HepG2 (cell line): ENCODE data around the gene ANKK1. TPM values are rescaled to one million over a fixed set of nuclear protein-coding genes. Genes with fewer than 3 reads are reported as not detected.

Source experiments
- ATAC-seq: fragments of 200-7000 bp; cut with Tn5 transposase; 3 replicates; pipeline ENCODE4 v1.9.1; 2020; ENCODE audit warnings: mild to moderate bottlenecking, moderate library complexity
- BruUV-seq: library from RNA; stranded (reverse); fragments of 400-500 nt; replicated peaks from 2 replicates; lab custom pipeline; 2021; lab: Mats Ljungman, UMichigan
- CTCF ChIA-PET: fragments of 300-600 bp; formaldehyde crosslinking; extraction: SDS; loops from one replicate; lab custom pipeline; 2021; ENCODE audit warnings: low total read pairs, inconsistent platforms, low intra/inter-chr PET ratio; lab: Yijun Ruan, JAX
- POLR2A ChIA-PET: fragments of 350-600 bp; sonication (Branson Sonifier 250); formaldehyde crosslinking; loops from one replicate; lab custom pipeline; 2020; ENCODE audit warnings: antibody characterized with exemption, inconsistent platforms; lab: Yijun Ruan, JAX
- DNase-seq: peaks from one replicate; pipeline ENCODE4 v3.0.0-alpha.2; 2015; ENCODE audit warnings: low spot score
- FAIRE-seq: peaks from 3 replicates; lab custom pipeline; 2011; peaks lifted over from hg19 to GRCh38; lab: Jason Lieb, UNC
- H2AFZ ChIP-seq: one replicate; pipeline ENCODE4 v1.6.1; 2011; ENCODE audit warnings: low read length, inconsistent platforms
- H3K27ac ChIP-seq: fragments of 300-600 bp; 3 replicates; pipeline ENCODE4 v1.8.0; 2011; ENCODE audit warnings: mixed run types, mild to moderate bottlenecking, mixed read lengths, low read length, inconsistent platforms; ENCODE audit not compliant: insufficient read depth; ENCODE audit errors: extremely low read length
- H3K27me3 ChIP-seq, 2 experiments: fragments of 200-600 bp in 1 of 2; 2 replicates in 1 of 2; 3 replicates in 1 of 2; pipeline versions ENCODE4 v1.6.0 to v1.8.0; 2011; ENCODE audit warnings: low read length in 2 of 2, mild to moderate bottlenecking in 2 of 2, moderate library complexity in 2 of 2, inconsistent platforms in 1 of 2; ENCODE audit not compliant: insufficient read depth in 2 of 2, control insufficient read depth in 1 of 2
- H3K36me3 ChIP-seq, 2 experiments: fragments of 200-600 bp in 1 of 2; replicated peaks in 1 of 2; 2 replicates in 1 of 2; 3 replicates in 1 of 2; pipeline versions ENCODE4 v1.5.1 to v1.8.0; 2011; ENCODE audit warnings: low read length in 2 of 2, inconsistent platforms in 1 of 2; ENCODE audit not compliant: insufficient read depth in 2 of 2, control insufficient read depth in 1 of 2
- H3K4me1 ChIP-seq: 2 replicates; pipeline ENCODE4 v1.5.1; 2012; ENCODE audit warnings: low read length, inconsistent platforms; ENCODE audit not compliant: insufficient read depth
- H3K4me2 ChIP-seq: 2 replicates; pipeline ENCODE4 v1.6.0; 2011; ENCODE audit warnings: low read depth, low read length, inconsistent platforms
- H3K4me3 ChIP-seq, 3 experiments: fragments of 200-600 bp in 1 of 3; sonication (generic), shearing (Covaris generic) in 1 of 3; replicated peaks in 1 of 3; 2 replicates each; pipeline ENCODE4 v1.5.1; 2011 to 2016; ENCODE audit warnings: low read length in 3 of 3, inconsistent platforms in 2 of 3, low read depth in 2 of 3, mild to moderate bottlenecking in 2 of 3, control low read depth in 1 of 3, mixed read lengths in 1 of 3; ENCODE audit not compliant: insufficient read depth in 1 of 3
- H3K79me2 ChIP-seq: one replicate; pipeline ENCODE4 v1.6.1; 2011; ENCODE audit warnings: low read length, inconsistent platforms; ENCODE audit not compliant: insufficient read depth
- H3K9ac ChIP-seq: 2 replicates; pipeline ENCODE4 v1.6.0; 2011; ENCODE audit warnings: mild to moderate bottlenecking, low read depth, low read length, inconsistent platforms; ENCODE audit not compliant: insufficient read depth
- H3K9me3 ChIP-seq: 2 replicates; pipeline ENCODE4 v1.5.1; 2012; ENCODE audit warnings: mild to moderate bottlenecking, low read length
- H4K20me1 ChIP-seq: 2 replicates; pipeline ENCODE4 v1.6.0; 2011; ENCODE audit warnings: inconsistent platforms, mild to moderate bottlenecking, low read length, moderate library complexity; ENCODE audit not compliant: insufficient read depth
- ATRX ChIP-seq: sonication (generic); formaldehyde crosslinking; IDR thresholded peaks from 2 replicates; pipeline ENCODE4 v1.4.0; 2020; ENCODE audit warnings: missing genetic modification reagents, borderline replicate concordance
- BRD4 ChIP-seq: sonication (generic); formaldehyde crosslinking; IDR thresholded peaks from 2 replicates; pipeline ENCODE4 v1.4.0; 2020; ENCODE audit warnings: missing genetic modification reagents
- NFIB ChIP-seq: sonication (generic); formaldehyde crosslinking; IDR thresholded peaks from 2 replicates; pipeline ENCODE4 v1.9.0; 2021; ENCODE audit warnings: missing genetic modification reagents, mild to moderate bottlenecking, borderline replicate concordance
- PHF20 ChIP-seq: sonication (generic); formaldehyde crosslinking; IDR thresholded peaks from 2 replicates; pipeline ENCODE4 v1.5.0; 2020; ENCODE audit warnings: mild to moderate bottlenecking, missing genetic modification reagents
- RAD51 ChIP-seq: fragments of 450-650 bp; IDR thresholded peaks from 2 replicates; pipeline ENCODE4 v1.6.1; 2016; ENCODE audit warnings: borderline replicate concordance
- U2AF2 ChIP-seq: fragments of 200-400 bp; formaldehyde crosslinking; IDR thresholded peaks from 2 replicates; pipeline ENCODE4 v1.6.1; 2017; ENCODE audit warnings: low read depth, mild to moderate bottlenecking, low read length
- ZNF33B ChIP-seq: sonication (generic); formaldehyde crosslinking; IDR thresholded peaks from 2 replicates; pipeline ENCODE4 v1.5.1; 2020; ENCODE audit warnings: mild to moderate bottlenecking, missing genetic modification reagents
- WGBS: methylation state at CpG from one replicate; pipeline ENCODE4 v1.1.6; 2017; ENCODE audit warnings: low lambda C conversion rate; 5-methylcytosine and 5-hydroxymethylcytosine counted together
- in situ Hi-C: cut with HindIII; loops from 2 replicates; pipeline ENCODE4 v1.10.0; 2017; ENCODE audit warnings: low pct_unique_long_range_greater_than_20kb; ENCODE audit not compliant: extremely low pct_ligation_motif_present
- intact Hi-C: fragments of 100-400 bp; cut with micrococcal nuclease; formaldehyde crosslinking; loops from one replicate; pipeline ENCODE4 v1.10.0; 2022; ENCODE audit not compliant: unreplicated experiment
- polyA plus RNA-seq, 8 experiments: library from polyadenylated mRNA; depleted of rRNA in 3 of 8; stranded (reverse) in 7 of 8; unstranded in 1 of 8; fragments of >200 nt; fragmentation: Illumina TruSeq in 4 of 8; extraction: Trizol in 4 of 8; gene quantifications; 2 replicates each; pipeline versions ENCODE4 v1.2.1 to v1.2.3, GENCODE V29; 2011 to 2016; ENCODE audit warnings: low read depth in 4 of 8, missing spikeins in 1 of 8, mixed read lengths in 1 of 8; ENCODE audit not compliant: insufficient read depth in 1 of 8
- total RNA-seq, 5 experiments: library from RNA; depleted of rRNA; stranded (reverse); fragments of >200 nt; fragmentation: Illumina TruSeq; extraction: Trizol; gene quantifications; 2 replicates each; pipeline ENCODE4 v1.2.3, GENCODE V29; 2016; ENCODE audit warnings: low read depth in 1 of 5
- TF ChIP-seq, protein P1 (sequence below): sonication (generic); formaldehyde crosslinking; conservative IDR thresholded peaks from 2 replicates; pipeline ENCODE4 v1.8.0; 2022; ENCODE audit warnings: low read depth, missing genetic modification reagents

The ANKK1 gene
- total and polyA plus RNA-seq, 2 of the 13 experiments (the other 11 are each of a cell fraction or from before 2014, with no cell fraction given) = 0.04 to 0.22 TPM

DNA sequence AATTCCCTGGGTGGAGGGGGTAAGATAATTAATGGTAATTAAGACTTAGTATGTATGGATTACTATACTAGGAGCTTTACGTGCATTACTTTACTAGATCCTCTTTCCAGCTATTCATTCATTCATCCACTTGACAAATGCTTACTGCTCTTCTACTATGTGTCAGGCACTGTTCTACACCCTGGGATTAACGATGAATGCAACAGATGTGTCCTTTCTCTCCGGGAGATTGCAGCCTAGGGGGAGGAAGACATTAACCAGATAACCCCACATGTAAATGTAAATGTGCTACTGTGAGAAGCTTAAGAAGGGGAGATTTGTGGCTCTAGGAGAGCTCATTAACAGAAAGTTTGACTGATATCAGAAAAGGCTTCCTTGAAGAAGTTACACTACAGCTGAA is 1.7 kb downstream of the ANKK1 start:
- Histone ChIP-seq H3K27ac (no peak overlapping the region), H3K9me3 (no peaks in the 10 kb centered on the region), H3K4me2 (no peak overlapping the region), H3K9ac (no peak overlapping the region), H4K20me1 (no peaks in the 10 kb centered on the region), H2AFZ (no peak overlapping the region), H3K79me2 (no peaks in the 10 kb centered on the region), H3K36me3 (no peaks in the 10 kb centered on the region), H3K27me3 (no peaks in the 10 kb centered on the region; a peak in 1 of 5 replicates), H3K4me3 (no peak overlapping the region), H3K4me1 (no peaks in the 10 kb centered on the region)
- no peak for ATAC-seq
- ChIA-PET POLR2A (no interaction called here), CTCF (no interaction called here)
- no peak for FAIRE-seq
- intact Hi-C loops = no loop called here
- in situ Hi-C loops = no loop called here
- no TSS peak for BruUV-seq
- WGBS = 17% methylated on average over 3 of the region's 3 CpGs
- TF ChIP-seq RAD51 (no peak), BRD4 (CRISPR knock-in tag) (no peak), PHF20 (no peak), ZNF33B (CRISPR knock-in tag) (no peak), NFIB (CRISPR knock-in tag) (no peak), U2AF2 (no peak), ATRX (CRISPR knock-in tag) (no peak)
- TF ChIP-seq, protein P1, sequence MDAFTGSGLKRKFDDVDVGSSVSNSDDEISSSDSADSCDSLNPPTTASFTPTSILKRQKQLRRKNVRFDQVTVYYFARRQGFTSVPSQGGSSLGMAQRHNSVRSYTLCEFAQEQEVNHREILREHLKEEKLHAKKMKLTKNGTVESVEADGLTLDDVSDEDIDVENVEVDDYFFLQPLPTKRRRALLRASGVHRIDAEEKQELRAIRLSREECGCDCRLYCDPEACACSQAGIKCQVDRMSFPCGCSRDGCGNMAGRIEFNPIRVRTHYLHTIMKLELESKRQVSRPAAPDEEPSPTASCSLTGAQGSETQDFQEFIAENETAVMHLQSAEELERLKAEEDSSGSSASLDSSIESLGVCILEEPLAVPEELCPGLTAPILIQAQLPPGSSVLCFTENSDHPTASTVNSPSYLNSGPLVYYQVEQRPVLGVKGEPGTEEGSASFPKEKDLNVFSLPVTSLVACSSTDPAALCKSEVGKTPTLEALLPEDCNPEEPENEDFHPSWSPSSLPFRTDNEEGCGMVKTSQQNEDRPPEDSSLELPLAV (CRISPR knock-in tag) = no peak
- no peak for DNase-seq
